Activated CD4-positive, alpha-beta T cell treated with anti-CD3 and anti-CD28 coated beads, Interleukin-2, Interleukin-4, amounts not matched to agents 100 ng/mL and 50 ng/mL, durations not matched to agents 16 hours and 8 hours (primary cell): ENCODE results near the gene NOM1.
"Not testable (repeated sequence)": the region's sequence is repeated elsewhere in the genome, so short reads cannot be mapped to it uniquely, and the experiment has no call there.

Experiments
- DNase-seq: peaks from one replicate; pipeline ENCODE4 v3.0.0-alpha.2; 2020; ENCODE audit warnings: low spot score

NOM1 gene, protein sequence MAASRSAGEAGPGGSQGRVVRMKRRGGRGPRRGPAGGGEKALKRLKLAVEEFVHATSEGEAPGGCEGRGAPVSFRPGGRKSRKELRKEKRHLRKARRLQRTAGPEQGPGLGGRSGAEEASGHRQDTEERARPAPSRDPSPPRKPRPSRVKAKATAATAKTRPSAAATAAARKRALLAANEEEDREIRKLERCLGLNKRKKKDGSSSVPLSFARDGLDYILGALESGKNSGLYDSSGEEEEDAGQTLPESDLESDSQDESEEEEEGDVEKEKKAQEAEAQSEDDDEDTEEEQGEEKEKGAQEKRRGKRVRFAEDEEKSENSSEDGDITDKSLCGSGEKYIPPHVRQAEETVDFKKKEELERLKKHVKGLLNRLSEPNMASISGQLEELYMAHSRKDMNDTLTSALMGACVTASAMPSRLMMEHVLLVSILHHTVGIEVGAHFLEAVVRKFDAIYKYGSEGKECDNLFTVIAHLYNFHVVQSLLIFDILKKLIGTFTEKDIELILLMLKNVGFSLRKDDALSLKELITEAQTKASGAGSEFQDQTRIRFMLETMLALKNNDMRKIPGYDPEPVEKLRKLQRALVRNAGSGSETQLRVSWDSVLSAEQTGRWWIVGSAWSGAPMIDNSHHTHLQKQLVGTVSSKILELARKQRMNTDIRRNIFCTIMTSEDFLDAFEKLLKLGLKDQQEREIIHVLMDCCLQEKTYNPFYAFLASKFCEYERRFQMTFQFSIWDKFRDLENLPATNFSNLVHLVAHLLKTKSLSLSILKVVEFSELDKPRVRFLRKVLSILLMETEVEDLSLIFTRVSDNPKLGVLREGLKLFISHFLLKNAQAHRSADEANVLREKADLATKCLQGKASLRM

DNA sequence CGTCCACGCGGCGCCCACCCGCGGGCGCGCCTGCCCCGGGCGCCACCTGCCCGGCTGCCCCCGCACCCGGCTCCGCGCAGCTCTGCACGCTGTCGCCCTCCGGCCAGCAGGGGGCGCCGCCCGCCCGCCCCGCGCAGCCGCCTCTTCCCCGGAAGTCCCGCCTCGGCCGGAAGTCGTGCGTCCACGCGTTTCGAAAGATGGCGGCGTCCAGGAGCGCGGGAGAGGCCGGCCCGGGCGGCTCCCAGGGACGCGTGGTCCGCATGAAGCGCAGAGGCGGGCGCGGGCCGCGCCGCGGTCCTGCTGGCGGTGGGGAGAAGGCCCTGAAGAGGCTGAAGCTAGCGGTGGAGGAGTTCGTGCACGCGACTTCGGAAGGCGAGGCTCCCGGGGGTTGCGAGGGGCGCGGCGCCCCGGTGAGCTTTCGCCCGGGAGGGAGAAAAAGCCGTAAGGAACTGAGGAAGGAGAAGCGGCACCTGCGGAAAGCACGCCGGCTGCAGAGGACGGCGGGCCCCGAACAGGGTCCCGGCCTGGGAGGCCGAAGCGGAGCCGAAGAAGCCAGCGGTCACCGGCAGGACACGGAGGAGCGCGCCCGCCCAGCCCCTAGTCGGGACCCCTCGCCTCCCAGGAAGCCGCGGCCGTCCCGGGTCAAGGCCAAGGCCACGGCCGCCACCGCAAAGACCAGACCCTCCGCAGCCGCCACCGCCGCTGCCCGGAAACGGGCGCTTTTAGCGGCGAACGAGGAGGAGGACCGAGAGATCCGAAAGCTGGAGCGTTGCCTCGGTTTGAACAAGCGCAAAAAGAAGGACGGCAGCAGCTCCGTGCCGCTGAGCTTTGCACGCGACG lies at the start of gene NOM1:
NOM1 (plus strand) TSS at position 172 of the 840 bp plus-strand sequence; CDS start at position 198, 26 bp downstream.
- DNase-seq = peak; percentile 92

DNA sequence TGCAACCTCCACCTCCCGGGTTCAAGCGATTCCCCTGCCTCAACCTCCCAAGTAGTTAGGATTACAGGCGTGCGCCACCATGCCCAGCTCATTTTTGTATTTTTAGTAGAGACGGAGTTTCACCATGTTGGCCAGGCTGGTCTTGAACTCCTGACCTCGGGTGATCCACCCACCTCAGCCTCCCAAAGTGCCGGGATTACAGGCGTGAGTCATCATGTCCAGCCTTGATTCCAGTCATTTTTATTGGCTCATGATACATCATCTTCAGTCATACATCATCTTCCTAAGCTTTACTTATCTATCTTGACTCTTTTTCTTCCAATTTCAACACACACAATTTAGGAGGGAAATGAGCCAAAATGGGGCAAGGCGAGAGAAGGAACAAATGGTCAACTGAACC lies 49.4 kb upstream of the NOM1 start:
- DNase-seq = not testable (repeated sequence)

DNA sequence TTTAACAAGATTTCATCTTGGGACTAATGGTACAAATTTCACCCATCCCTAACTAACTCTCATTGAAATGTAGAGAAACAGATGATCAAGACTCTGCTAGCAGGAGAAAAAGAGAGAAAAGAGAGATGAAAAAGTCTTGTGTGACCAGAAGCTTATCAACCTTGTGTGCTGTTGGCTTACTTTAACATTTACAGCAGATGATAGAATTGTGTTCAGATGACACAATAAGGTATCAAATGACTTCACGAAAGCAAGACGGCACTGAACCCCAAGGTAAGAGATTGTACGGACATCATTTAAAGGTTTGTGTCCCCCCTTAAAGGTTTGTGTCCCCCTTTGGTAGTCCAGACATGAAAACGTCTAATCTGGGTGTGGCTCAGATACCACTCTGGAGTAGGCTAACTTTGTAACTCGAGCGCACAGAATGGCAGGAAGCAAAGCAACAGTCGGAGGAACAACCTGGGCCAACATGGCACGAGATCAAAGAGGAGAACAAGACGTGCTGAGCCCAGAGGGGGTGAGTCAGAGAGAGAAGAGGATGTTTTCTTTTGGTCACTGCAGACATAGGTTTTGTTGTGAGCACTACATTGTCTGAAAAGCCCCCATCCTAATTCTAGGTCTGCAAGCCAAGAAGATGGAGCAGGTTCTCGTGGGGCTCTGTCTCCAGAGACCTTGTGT lies 46.1 kb upstream of the NOM1 start:
- DNase-seq = no peak

DNA sequence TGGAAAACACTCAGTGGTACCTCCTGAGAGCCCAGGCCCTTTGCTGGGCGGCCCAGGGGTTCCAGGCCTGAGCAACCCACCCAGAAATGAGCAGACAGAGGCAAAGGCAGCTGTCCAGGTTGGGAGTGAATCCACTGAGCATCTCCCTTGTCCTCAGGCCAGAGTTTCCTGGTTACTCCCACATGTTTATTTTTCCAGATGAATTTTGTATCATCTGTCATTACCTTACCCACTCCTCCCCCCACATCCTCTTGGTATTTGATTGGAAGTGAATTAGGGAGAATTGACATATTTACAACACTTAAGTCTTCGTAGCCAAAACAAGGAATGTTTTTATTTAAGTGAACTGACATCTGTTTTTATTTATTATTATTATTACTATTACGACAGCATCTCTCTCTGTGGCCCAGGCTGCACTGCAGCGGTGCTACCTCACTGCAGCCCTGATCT lies 43.3 kb upstream of the NOM1 start:
- DNase-seq = no peak

DNA sequence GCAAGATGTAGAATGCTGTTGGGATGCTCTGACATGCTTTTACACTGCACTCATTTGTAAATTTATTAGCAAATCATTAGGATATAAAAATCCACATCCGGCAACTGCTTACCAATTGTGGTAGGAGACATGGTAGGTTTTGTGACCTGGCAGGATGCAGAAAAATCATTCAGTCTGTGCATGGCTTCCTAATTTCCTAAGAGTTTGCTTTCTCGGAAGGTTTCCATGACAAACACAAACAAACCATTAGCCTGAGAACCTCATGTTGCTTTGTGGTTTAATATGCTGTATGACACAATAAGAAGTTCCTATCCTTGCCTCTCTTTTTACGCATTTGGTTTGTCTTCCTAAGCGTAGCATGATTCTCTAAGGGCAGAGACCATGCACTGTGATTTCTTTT lies 41.9 kb upstream of the NOM1 start:
- DNase-seq = no peak

DNA sequence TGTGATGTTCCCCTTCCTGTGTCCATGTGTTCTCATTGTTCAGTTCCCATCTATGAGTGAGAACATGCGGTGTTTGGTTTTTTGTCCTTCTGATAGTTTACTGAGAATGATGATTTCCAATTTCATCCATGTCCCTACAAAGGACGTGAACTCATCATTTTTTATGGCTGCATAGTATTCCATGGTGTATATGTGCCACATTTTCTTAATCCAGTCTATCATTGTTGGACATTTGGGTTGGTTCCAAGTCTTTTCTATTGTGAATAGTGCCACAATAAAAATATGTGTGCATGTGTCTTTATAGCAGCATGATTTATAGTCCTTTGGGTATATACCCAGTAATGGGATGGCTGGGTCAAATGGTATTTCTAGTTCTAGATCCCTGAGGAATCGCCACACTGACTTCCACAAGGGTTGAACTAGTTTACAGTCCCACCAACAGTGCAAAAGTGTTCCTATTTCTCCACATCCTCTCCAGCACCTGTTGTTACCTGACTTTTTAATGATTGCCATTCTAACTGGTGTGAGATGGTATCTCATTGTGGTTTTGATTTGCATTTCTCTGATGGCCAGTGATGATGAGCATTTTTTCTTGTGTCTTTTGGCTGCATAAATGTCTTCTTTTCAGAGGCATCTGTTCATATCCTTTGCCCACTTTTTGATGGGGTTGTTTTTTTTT lies 39.8 kb upstream of the NOM1 start:
- DNase-seq = not testable (repeated sequence)

DNA sequence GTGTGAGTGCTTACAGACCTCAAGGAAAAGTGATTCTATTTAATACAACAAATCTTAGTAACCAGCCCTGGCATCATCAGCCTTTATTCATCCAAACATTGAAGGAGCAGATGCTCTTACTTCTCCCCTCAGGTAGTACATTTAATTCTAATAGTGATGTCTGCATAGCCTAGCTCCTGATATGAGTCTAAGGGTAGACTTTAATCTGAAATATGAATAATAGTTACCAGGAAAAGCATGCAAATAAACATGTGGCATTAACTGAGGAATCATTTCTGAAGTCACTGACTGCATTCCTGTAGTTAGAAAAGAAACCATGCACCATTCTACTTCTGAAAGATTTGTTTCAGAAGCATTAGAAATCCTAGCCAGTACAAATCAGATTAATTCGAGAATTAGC lies 30.9 kb upstream of the NOM1 start:
- peak; percentile 77 for DNase-seq

DNA sequence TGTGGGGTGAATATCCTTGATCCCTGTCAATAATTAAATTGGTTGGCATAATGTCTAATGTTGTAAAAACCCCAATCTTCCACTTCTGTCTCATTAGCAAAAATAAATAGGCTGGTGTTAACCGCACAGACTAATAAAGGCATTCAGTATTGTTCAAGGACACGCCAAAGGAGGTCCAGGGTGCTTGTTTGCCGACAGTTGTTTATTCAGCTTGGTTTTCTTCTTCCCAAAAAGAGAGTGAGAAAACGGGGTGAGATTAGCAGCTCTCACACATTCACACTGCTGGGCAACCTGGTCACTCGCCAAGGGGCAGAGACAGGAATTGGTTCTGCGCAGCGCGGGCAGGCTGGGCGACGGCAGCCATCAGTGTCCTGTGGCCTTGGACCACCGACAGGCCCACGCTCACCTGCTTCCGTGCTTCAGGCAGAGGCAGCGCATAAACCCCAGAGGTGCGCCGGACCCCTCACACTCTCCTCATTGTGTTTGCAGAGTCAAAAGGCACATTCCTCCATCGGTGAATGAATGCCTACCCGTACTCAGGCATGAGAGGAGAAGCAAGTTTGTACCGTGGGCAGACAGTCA lies 30.3 kb upstream of the NOM1 start:
- DNase-seq = no peak

DNA sequence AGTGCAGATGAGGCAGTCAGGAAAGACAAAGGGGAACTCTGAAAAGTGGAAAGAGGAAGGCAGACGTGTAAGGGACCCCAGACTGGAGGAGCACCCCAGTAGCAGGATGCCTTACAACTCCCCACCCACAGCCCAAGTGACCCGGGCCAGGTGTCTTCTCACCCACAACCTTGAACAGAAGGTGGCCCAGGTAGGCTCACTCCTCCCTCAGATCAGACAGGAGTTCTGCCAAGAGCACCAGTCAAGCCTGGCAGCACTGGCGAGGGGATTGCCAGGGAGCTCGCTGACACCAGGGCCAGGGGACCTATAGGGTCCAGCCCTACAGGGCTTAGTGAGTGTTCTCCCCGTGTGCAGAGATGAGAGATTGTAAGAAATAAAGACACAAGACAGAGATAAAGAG lies 29.4 kb upstream of the NOM1 start:
- no peak for DNase-seq

DNA sequence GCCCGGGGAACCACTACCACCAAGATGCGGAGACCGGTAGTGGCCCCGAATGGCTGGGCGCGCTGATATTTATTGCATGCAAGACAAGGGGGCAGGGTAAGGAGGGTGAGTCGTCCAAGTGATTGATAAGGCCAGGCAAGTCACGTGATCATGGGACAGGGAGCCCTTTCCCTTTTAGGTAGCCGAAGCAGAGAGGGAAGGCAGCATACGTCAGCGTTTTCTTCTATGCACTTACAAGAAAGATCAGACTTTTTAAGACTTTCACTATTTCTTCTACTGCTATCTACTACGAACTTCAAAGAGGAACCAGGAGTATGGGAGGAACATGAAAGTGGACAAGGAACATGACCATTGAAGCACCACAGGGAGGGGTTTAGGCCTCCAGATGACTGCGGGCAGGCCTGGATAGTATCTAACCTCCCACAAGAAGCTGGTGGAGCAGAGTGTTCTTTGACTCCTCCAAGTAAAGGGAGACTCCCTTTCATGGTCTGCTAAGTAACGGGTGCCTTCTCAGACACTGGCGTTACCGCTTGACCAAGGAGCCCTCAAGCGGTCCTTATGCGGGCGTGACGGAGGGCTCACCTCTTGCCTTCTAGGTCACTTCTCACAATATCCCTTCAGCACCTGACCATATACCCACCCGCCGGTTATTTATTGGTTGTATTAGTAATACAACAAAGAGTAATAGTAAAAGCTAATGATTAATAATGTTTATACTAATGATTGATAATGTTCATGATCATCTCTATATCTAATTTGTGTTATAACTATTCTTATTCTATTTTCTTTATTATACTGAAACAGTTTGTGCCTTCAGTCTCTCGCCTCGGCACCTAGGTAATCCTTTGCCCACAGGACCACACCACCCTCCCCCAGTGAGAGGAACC lies 28.8 kb upstream of the NOM1 start:
- not testable (repeated sequence) for DNase-seq

DNA sequence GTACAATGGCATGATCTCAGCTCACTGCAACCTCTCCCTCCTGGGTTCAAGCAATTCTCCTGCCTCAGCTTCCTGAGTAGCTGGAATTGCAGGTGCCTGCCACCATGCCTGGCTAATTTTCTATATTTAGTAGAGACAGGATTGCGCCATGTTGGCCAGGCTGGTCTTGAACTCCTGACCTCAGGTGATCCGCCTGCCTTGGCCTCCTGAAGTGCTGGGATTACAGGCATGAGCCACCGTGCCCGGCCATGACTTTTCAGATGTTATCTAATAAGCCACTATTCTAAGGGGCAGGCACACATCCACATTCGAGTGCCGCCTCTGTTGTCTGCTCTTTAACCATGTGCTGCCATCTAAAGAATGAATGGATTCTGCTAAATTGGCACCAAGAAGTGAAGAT lies 27.2 kb upstream of the NOM1 start:
- not testable (repeated sequence) for DNase-seq

DNA sequence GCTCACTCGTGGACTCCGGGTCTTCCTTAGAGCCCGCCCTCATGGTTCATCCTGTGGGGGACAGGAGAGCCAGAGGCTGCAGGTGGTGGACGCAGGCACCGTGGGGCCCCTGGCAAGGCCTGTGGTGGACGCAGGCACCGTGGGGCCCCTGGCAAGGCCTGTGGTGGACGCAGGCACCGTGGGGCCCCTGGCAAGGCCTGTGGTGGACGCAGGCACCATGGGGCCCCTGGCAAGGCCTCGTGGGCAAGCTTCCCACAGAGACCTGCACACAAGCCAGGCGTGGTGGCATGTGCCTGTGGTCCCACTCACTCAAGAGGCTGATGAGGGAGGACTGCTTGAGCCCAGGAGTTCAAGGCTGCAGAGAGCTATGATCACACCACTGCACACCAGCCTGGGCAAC lies 23.7 kb upstream of the NOM1 start:
- DNase-seq = not testable (repeated sequence)

DNA sequence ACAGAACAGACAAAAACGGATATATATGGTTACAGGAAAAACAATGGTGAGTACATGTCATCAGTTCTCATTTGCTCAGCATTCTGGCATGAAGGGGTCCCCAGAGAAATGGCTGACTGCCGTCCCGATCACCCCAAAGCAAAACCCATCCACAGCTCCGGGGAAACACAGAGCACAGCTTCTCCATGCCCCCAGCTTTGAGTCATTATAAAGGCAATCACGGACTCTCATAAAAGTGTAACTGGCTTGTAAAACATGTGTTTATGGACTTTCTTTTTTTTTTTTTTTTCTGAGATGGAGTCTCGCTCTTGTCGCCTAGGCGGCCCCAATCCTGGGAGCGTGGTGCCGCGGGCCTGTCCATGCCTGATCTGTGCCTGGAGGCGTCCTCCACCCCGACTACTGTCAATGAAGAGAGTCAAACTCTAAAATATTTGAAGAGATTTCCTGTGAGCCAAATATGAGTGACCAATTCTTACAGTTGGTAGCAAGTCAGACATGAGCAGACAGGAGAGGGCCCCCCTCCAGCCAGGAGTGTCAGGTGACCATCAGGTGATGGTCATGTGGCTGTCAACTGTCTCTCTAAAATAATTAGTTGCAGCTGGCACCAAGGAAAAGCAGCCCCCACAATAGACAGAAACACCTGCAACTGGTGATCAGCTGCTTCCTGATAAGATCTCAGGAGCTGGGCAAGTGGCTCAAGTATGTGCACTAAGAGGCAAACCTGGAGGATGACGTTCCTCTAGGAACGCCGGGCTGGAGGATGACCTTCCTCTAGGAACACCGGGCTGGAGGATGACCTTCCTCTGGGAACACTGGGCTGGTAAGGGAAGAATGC lies 21.7 kb upstream of the NOM1 start:
- no peak for DNase-seq

DNA sequence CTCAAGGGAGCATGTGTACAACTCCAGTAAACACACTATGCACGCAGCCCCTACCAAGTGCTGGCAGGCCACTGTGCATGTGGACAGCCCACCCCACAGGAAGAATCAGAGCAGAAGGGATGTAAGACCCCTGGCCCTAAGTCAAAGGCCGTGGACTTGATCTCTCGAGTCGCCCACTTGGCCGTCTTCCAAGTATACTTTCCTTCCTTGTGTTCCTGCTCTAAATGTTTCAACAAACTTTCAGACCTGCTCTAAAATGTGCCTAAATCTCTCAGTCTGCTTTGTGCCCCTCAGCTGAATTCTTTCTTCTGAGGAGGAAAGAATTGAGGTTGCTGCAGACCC lies 21.1 kb upstream of the NOM1 start:
- DNase-seq = no peak

DNA sequence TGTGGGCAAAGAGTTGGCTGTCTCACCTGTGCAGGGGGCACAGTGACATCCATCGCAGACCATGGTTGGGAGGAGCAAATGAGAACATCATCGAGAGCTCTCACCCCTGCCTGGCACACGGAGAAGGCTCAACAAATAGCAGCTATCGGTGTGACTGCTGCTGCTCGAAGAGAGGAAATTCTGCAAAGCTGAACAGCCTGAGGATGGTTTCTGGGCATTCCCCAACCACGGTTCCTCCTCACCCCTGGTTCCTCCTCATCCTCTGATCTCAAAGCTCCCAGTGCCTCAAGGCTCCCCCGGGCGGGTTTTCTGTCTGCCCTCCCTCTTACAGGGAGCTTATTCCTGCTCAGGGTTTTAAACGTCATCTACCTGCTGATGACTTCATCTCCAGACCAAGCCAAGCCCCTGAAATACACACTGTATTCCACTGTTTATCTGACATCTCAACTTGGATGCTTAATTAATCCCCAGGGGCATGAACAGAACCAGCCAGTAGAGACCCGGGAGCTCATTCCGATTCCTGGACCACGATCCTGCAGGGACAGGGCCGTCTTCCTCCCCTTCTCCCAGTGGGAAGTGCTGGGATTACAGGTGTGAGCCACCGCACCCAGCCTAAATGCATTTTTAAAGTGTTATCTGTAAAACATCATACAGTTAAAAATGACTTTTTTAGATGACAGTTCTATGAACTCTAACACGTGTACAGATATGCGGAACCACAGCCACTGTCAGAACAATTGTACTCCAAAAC lies 19.5 kb upstream of the NOM1 start:
- no peak for DNase-seq

DNA sequence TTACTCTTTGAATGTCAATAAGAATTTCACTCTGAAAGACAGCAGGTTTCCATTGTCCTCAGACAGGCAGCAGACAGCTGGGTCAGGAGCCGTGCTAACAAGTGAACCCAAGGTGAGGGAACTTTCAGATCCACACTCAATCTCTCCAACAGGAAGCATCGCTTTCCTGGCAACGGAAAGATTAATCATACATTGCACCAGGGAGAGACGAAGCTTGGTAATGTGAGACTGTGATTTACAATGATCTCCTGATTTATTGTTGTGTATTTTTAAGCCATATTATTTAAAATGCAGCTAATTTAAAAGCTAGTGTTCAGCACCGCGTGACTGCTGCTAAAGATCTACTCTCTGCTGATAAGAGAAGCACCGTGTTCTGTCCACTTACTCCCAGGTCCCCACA lies 17.5 kb upstream of the NOM1 start:
- DNase-seq = no peak

DNA sequence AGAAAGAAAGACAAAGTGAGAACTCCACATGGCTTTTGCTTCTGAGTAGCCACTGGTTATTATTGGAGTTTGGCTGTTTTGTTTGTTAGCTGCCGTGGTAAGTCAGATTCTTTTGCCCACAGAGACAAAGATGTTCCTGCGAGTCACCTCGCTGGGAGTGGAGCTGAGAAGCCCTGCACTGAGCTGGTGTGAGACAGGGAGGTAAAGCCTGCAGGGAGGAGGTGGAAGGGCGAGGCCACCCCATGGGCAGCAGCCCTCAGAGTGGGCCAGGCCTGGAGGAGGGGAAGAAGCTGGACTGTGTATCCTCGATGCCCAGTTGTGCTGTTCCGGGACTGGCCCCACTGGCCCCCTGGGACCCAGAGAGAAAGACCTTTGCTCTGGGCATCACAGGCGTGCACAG lies 14.3 kb upstream of the NOM1 start:
- DNase-seq = no peak

DNA sequence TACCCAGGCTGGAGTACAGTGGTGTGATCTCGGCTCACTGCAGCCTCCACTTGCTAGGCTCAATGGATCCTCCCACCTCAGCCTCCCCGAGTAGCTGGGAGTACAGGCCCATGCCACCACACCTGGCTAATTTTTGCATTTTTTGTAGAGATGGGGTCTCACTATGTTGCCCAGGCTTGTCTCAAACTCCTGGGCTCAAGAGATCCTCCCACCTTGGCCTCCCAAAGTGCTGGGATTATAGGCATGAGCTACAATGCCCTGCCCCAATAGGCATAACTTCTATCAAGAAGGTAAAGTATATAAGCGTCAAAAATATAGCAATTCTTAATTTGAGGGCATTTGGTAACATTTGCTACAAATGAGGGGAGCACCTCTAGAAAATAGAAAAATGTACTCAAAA lies 12.7 kb upstream of the NOM1 start:
- DNase-seq = not testable (repeated sequence)
